Activated naive CD4-positive, alpha-beta T cell treated with anti-CD3 and anti-CD28 coated beads for 36 hours (primary cell): Measurements from ENCODE around the gene SOWAHA. TPM values are rescaled to one million over a fixed set of nuclear protein-coding genes. Genes with fewer than 3 reads are reported as not detected.

Source experiments
- CTCF ChIA-PET: fragments of 350-600 bp; sonication (Branson Sonifier 250); formaldehyde crosslinking; loops from one replicate; lab custom pipeline; 2021; ENCODE audit warnings: antibody characterized with exemption; lab: Charles Lee
- DNase-seq: peaks from one replicate; pipeline ENCODE4 v3.0.0-alpha.2; 2020
- H3K27ac Mint-ChIP-seq: one replicate; pipeline ENCODE4 v1.8.0; 2021; ENCODE audit warnings: mild to moderate bottlenecking, mixed read lengths
- H3K27me3 Mint-ChIP-seq: one replicate; pipeline ENCODE4 v1.8.0; 2021; ENCODE audit warnings: low read depth, mixed read lengths
- H3K36me3 Mint-ChIP-seq: one replicate; pipeline ENCODE4 v1.8.0; 2021; ENCODE audit warnings: low read depth, mixed read lengths
- H3K4me1 Mint-ChIP-seq: one replicate; pipeline ENCODE4 v1.8.0; 2021; ENCODE audit warnings: low read depth, mixed read lengths
- H3K4me3 Mint-ChIP-seq: one replicate; pipeline ENCODE4 v1.8.0; 2021; ENCODE audit warnings: mild to moderate bottlenecking, moderate library complexity, mixed read lengths
- H3K9me3 Mint-ChIP-seq: one replicate; pipeline ENCODE4 v1.8.0; 2021; ENCODE audit warnings: mixed read lengths
- intact Hi-C: fragments of 100-400 bp; cut with micrococcal nuclease; formaldehyde crosslinking; loops from one replicate; pipeline ENCODE4 v1.15.1; 2023
- total RNA-seq, 2 experiments: library from RNA; stranded (reverse); gene quantifications; one replicate each; pipeline ENCODE4 v1.2.3, GENCODE V29; 2021

The SOWAHA gene
- total RNA-seq, 2 experiments from 2014 or later: not detected

DNA sequence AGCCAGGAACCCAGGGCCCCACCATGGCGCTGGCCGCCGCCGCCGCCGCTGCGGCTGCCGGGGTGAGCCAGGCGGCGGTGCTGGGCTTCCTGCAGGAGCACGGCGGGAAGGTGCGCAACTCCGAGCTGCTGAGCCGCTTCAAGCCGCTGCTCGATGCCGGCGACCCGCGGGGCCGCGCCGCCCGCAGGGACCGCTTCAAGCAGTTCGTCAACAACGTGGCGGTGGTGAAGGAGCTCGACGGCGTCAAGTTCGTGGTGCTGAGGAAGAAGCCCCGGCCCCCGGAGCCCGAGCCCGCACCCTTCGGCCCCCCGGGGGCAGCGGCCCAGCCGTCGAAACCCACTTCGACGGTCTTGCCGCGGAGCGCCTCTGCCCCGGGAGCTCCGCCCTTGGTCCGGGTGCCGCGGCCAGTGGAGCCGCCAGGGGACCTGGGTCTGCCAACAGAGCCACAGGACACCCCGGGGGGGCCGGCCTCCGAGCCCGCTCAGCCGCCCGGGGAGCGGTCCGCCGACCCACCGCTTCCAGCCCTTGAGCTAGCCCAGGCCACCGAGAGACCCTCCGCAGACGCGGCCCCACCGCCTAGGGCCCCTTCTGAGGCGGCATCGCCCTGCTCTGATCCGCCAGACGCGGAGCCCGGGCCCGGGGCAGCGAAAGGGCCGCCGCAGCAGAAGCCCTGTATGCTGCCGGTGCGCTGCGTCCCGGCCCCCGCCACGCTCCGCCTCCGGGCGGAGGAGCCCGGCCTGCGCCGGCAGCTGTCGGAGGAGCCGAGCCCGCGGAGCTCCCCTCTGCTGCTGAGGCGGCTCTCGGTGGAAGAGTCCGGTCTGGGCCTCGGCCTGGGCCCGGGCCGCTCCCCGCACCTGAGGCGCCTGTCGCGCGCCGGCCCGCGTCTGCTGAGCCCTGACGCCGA is 749 bp downstream of the SOWAHA start:
- peak overlapping the region; percentile 51 for H3K4me3 Mint-ChIP-seq
- CTCF ChIA-PET: interaction anchor here (0.8 to 1.5 kb wide), 4 partner anchors 16 to 67 kb away, joined by 4 to 5 read pairs (median 4); partner anchors contain the start of gene CCNI2
- peak; percentile 40 for DNase-seq

DNA sequence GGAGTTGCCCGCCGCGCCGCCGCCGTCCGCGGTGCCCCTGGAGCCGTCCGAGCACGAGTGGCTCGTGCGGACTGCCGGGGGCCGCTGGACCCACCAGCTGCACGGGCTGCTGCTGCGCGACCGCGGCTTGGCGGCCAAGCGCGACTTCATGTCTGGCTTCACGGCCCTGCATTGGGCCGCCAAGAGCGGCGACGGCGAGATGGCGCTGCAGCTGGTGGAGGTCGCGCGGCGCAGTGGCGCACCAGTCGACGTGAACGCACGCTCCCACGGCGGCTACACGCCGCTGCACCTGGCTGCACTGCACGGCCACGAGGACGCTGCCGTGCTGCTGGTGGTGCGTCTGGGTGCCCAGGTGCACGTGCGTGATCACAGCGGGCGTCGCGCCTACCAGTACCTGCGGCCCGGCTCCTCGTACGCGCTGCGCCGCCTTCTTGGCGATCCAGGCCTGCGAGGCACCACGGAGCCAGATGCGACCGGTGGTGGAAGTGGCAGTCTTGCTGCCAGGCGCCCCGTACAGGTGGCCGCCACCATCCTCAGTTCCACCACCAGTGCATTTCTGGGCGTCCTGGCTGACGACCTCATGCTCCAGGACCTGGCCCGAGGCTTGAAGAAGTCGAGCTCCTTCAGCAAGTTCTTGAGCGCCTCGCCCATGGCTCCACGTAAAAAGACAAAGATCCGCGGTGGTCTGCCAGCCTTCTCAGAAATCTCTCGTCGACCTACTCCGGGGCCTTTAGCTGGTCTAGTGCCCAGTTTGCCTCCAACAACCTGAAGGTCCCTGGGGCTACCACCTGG is 1.6 kb downstream of the SOWAHA start:
- H3K27me3 Mint-ChIP-seq: peaks cover 37% of the 10 kb centered on the region

More for the DNA sequence above, 749 bp downstream of the SOWAHA start:
- no peaks in the 10 kb centered on the region for H3K36me3 Mint-ChIP-seq
- peaks cover 39% of the 10 kb centered on the region for H3K27me3 Mint-ChIP-seq
- H3K4me1 Mint-ChIP-seq: peaks cover 8% of the 10 kb centered on the region
- no peak overlapping the region for H3K27ac Mint-ChIP-seq
- H3K9me3 Mint-ChIP-seq: no peaks in the 10 kb centered on the region
- intact Hi-C loops: no loop called here

DNA sequence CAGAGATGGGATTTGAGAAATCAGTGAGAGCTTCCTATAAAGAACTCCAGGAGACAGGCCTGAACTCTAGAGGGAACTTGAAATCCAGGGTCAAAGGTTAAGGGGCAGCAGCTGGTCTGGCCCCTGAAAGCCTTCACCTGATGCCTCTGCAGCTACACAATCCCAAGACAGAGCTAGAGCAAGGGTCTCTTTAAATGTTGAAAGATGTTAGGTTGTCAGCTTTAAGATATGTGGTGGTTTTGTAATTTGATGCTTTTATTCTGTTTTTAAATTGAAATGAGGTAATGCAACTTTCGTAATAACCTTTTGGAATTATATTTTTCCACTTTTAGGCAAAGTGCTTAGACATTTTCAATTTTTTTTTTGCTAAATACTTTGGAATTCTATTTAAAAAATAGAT is 2.4 kb downstream of the SOWAHA start:
- Mint-ChIP-seq H3K27me3 (peaks cover 37% of the 10 kb centered on the region), H3K4me3 (peak overlapping the region; percentile 34), H3K4me1 (peaks cover 20% of the 10 kb centered on the region), H3K36me3 (no peaks in the 10 kb centered on the region), H3K9me3 (no peaks in the 10 kb centered on the region), H3K27ac (no peak overlapping the region)
- DNase-seq: no peak
- CTCF ChIA-PET: no interaction called here
- intact Hi-C loops: no loop called here

More for the DNA sequence above, 1.6 kb downstream of the SOWAHA start:
- no peaks in the 10 kb centered on the region for H3K9me3 Mint-ChIP-seq
- H3K4me1 Mint-ChIP-seq: peaks cover 13% of the 10 kb centered on the region
- H3K36me3 Mint-ChIP-seq: no peaks in the 10 kb centered on the region
- intact Hi-C loops: no loop called here
- no peak overlapping the region for H3K27ac Mint-ChIP-seq
- DNase-seq: no peak
- H3K4me3 Mint-ChIP-seq: peak overlapping the region; percentile 34
- CTCF ChIA-PET: interaction anchor here (0.8 to 1.5 kb wide), 2 partner anchors 60 to 67 kb away, joined by 4 to 5 read pairs; partner anchors contain the start of gene CCNI2

DNA sequence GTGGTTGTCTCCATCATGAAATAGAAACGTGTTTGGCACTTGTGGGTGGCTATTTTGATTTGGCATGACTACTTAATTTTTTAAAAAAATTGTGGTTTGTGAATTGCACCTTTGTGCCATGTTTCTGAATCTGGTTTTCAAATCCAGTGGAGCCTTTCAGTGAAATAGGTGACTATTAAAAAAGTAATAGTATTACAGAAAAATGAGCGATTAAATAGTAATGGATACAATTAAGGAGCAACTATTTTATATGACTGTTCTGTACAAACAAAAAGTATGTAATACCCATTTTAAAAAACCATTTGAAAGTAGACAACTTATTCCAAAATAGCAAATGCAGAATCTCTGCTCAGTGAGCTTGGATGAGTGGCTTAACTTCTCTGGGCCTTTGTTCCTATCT is 3.0 kb downstream of the SOWAHA start:
- intact Hi-C loops: no loop called here
- CTCF ChIA-PET: no interaction called here
- DNase-seq: no peak
- Mint-ChIP-seq H3K27me3 (peaks cover 31% of the 10 kb centered on the region), H3K4me1 (peaks cover 20% of the 10 kb centered on the region), H3K27ac (no peak overlapping the region), H3K36me3 (no peaks in the 10 kb centered on the region), H3K4me3 (no peak overlapping the region), H3K9me3 (no peaks in the 10 kb centered on the region)

DNA sequence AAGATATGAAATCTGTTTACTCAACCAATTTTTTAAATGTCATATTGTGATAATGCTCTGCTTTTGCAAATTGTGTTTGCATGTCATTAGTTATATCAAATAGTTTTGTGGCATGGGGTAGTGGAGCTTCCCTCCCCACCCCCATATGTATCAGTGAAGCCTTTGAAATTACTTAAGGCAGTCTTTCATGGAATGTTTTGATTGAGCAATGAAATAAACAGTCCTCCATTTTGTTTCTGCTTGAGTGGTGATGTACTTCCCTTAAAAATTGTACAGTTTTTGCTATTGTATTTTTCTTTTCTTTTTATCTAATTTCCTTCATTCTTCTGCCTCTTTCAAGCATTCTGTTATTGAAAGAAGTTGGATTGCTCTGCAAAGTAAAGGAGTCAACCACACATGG is 3.5 kb downstream of the SOWAHA start:
- Mint-ChIP-seq H3K4me3 (no peak overlapping the region), H3K4me1 (peaks cover 20% of the 10 kb centered on the region), H3K27me3 (peaks cover 27% of the 10 kb centered on the region), H3K9me3 (no peaks in the 10 kb centered on the region), H3K27ac (no peak overlapping the region), H3K36me3 (no peaks in the 10 kb centered on the region)
- no peak for DNase-seq
- intact Hi-C loops: no loop called here
- CTCF ChIA-PET: interaction anchor here (1.4 kb wide), 1 partner anchor 289 kb away, joined by 7 read pairs; no protein-coding TSS in a partner anchor

DNA sequence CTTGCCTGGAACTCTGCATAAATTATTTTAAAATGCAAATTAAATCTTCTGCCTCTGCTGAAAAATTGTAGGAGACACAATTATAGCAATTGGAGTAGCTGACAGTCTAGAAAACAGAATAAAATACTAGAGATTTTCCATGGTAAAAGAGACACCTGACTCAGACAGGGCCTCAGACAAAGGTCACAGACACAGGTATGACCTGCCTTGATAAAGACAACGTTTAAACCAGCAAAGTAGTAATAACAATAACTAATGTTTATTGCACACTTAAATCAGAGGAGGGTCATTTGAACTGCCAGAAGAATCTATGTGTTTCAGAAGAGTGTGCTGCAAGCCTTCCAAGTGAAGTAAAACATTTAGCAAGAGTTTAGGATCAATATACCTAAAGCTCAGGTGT is 3.9 kb downstream of the SOWAHA start:
- Mint-ChIP-seq H3K9me3 (no peaks in the 10 kb centered on the region), H3K4me3 (no peak overlapping the region), H3K27ac (no peak overlapping the region), H3K27me3 (peaks cover 23% of the 10 kb centered on the region), H3K36me3 (no peaks in the 10 kb centered on the region), H3K4me1 (peaks cover 20% of the 10 kb centered on the region)
- DNase-seq: no peak
- CTCF ChIA-PET: interaction anchor here (0.5 to 5.2 kb wide), 7 partner anchors 13 to 316 kb away, joined by 3 to 45 read pairs (median 4); partner anchors contain the start of genes CCNI2 and SHROOM1
- intact Hi-C loops: no loop called here

DNA sequence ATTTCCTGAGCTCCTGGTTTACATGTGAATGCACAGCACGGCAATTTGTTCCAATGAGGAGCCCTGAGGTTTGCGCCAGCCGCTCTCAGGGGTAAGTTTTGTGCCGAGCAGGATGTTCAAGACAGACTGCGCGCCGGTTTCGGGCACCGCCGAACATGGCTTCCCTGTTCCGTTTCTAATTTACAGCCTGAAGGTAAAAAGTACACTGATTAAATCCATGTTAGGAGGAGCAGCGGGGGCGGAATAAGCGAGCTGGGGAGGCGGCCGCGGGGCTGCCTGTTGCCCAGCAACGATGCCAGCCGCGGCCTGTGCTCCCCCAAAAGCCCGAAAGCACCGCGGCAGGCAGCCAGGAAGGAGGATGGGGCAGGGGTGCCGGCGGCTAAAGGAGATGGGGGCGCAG is 6.4 kb downstream of the SOWAHA start:
- DNase-seq: peak; percentile 42
- Mint-ChIP-seq H3K36me3 (no peaks in the 10 kb centered on the region), H3K9me3 (no peaks in the 10 kb centered on the region), H3K27me3 (peaks cover 24% of the 10 kb centered on the region), H3K4me1 (peaks cover 14% of the 10 kb centered on the region), H3K27ac (no peak overlapping the region), H3K4me3 (peak overlapping the region; percentile 33)
- intact Hi-C loops: no loop called here
- CTCF ChIA-PET: interaction anchor here (0.6 to 5.2 kb wide), 32 partner anchors 9 to 432 kb away, joined by 3 to 45 read pairs (median 6); partner anchors contain the start of genes CCNI2, KIF3A and SHROOM1

DNA sequence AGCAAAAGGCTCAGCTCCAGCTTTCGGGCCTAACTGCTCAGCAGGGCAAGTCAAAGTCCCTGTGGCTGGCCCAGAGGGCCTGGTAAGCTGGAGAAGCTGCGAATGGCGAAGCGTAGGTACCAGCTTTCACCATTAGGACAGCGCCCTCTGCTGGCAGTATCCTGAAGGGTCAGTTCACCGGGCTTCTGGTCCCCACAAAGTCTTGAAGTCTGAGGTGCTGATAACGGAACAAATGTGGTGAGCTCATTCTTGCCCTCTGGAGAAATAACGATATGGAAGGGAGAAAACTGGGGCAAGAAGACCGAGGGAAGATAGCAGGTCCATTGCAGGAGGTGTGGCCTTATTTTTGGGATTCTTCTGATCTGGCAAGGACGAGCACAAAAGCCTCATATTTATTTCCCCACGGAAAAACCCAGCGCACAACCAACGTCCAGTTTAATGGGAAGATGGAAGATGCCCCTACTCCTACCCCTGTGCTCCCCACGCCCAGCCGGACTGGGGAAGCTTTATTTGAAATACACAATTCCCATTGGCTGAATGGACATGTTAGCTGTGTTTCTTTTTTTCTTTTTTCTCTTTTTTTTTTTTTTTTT is 7.2 kb downstream of the SOWAHA start:
- CTCF ChIA-PET: interaction anchor here (0.6 to 5.2 kb wide), 43 partner anchors 9 to 505 kb away, joined by 3 to 45 read pairs (median 4); partner anchors contain the start of genes CCNI2, KIF3A and SHROOM1
- no peaks in the 10 kb centered on the region for H3K9me3 Mint-ChIP-seq
- peak overlapping the region; percentile 41 for H3K4me3 Mint-ChIP-seq
- peak; percentile 97 for DNase-seq
- intact Hi-C loops: loop anchor here (1.0 to 2.0 kb wide), 7 partner anchors 67 to 435 kb away; partner anchors contain the start of gene CCNI2
- H3K27ac Mint-ChIP-seq: no peak overlapping the region
- H3K4me1 Mint-ChIP-seq: peaks cover 12% of the 10 kb centered on the region
- H3K27me3 Mint-ChIP-seq: peaks cover 29% of the 10 kb centered on the region
- no peaks in the 10 kb centered on the region for H3K36me3 Mint-ChIP-seq

DNA sequence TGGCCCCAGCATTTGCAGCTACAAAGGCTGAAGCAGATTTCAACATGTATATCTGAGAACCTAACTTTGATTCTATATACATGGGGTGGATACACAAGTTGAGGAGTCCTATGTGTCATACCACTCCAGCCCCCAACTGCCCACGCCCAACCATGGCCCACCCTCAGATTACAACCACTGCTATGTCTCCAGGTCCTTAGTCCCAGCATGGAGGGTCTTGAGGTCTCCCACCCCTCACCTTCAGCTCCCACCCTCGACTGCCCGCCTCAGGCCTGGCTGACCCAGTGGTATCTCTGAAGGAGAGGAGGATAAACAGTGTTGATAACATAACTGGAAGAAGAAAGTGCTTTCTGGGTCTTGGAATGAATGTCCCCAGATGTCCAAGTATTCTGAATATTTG is 8.2 kb downstream of the SOWAHA start:
- intact Hi-C loops: loop anchor here (2.0 kb wide), 1 partner anchor 161 kb away; no protein-coding TSS in a partner anchor
- CTCF ChIA-PET: interaction anchor here (0.9 to 5.2 kb wide), 14 partner anchors 9 to 506 kb away, joined by 3 to 45 read pairs (median 10); partner anchors contain the start of genes CCNI2 and SHROOM1
- Mint-ChIP-seq H3K4me1 (peaks cover 12% of the 10 kb centered on the region), H3K36me3 (no peaks in the 10 kb centered on the region), H3K4me3 (no peak overlapping the region), H3K9me3 (no peaks in the 10 kb centered on the region), H3K27ac (no peak overlapping the region), H3K27me3 (peaks cover 32% of the 10 kb centered on the region)
- DNase-seq: no peak

DNA sequence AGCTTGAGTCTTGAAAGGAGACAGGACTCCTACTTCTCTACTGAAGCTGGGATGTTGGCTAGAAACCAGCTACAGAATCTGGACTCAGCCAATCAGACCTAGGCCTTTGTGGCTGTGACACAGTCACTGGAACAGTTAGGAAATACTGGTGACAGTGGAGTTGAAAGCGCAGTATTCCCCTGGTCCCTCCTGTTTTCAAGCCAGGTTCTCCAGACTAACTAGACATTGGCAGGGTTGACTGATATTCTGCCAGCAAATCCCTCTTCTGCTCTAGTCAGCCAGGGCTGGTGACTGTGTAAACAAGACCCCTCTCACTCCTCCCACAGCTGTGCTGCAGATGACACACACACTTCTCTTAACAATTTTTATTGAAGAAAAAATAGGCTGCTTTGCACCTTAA is 8.7 kb downstream of the SOWAHA start:
- CTCF ChIA-PET: interaction anchor here (0.9 to 5.2 kb wide), 6 partner anchors 8 to 316 kb away, joined by 3 to 45 read pairs (median 10); partner anchors contain the start of gene SHROOM1
- Mint-ChIP-seq H3K4me1 (peaks cover 12% of the 10 kb centered on the region), H3K9me3 (no peaks in the 10 kb centered on the region), H3K27me3 (peaks cover 36% of the 10 kb centered on the region), H3K27ac (no peak overlapping the region), H3K36me3 (no peaks in the 10 kb centered on the region), H3K4me3 (no peak overlapping the region)
- DNase-seq: no peak
- intact Hi-C loops: loop anchor here (2.0 kb wide), 1 partner anchor 161 kb away; no protein-coding TSS in a partner anchor

DNA sequence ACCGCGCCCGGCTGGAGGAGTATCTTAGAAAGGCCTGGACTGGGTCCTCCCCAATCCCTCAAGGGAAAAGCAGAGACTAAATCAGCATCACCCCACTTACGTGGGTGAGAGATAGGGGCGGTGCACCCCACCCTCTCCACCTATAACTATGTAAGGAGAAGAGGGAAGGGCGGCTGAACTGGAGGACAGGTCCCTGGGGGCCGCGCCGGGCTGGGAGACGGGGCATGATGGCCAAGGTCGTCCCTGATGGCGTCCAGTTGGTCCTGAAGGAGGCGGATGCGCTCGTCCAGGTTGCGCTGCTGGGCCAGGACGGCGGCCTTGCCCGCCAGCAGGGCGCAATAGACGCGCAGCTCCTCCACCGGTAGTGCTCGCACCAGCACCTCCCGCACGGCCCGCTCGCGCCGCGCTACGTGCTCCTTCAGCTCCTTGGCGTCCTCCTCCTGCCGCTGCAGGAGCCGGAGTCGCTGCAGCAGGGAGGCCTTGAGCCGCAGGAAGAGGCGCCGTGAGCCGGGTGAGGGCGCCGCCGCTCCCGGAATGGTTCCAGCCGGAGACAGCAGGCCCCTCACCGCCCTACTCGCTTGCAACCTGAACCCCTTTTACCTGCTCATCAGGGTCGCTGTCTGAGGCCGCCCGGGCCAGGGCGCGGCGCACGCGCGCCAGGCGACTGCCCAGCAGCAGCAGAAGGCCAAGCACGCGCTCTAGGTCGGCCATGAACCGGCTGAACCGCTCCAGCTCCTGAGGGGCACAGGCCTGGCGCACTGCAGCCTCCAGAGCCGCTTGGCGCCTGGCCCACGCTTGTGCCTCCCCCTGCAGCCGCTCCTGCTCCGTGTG is 9.8 kb downstream of the SOWAHA start:
- CTCF ChIA-PET: interaction anchor here (0.6 to 1.4 kb wide), 4 partner anchors 28 to 270 kb away, joined by 3 to 5 read pairs (median 4); no protein-coding TSS in a partner anchor
- peak; percentile 29 for DNase-seq
- intact Hi-C loops: no loop called here
- H3K36me3 Mint-ChIP-seq: no peaks in the 10 kb centered on the region
- H3K9me3 Mint-ChIP-seq: no peaks in the 10 kb centered on the region
- H3K4me1 Mint-ChIP-seq: peaks cover 12% of the 10 kb centered on the region
- peaks cover 46% of the 10 kb centered on the region for H3K27me3 Mint-ChIP-seq
- no peak overlapping the region for H3K27ac Mint-ChIP-seq
- no peak overlapping the region for H3K4me3 Mint-ChIP-seq
